GM19463 (cell line): ENCODE data around the gene TTC31.
A peak's percentile ranks its signal among the peaks of the same experiment; 100 is the strongest.

Experiments used
- ATAC-seq: cut with Tn5 transposase; IDR thresholded peaks from one replicate; pipeline ENCODE4 v1.9.1; 2021; ENCODE audit warnings: mild to moderate bottlenecking, moderate library complexity; ENCODE audit not compliant: unreplicated experiment

The TTC31 gene

DNA sequence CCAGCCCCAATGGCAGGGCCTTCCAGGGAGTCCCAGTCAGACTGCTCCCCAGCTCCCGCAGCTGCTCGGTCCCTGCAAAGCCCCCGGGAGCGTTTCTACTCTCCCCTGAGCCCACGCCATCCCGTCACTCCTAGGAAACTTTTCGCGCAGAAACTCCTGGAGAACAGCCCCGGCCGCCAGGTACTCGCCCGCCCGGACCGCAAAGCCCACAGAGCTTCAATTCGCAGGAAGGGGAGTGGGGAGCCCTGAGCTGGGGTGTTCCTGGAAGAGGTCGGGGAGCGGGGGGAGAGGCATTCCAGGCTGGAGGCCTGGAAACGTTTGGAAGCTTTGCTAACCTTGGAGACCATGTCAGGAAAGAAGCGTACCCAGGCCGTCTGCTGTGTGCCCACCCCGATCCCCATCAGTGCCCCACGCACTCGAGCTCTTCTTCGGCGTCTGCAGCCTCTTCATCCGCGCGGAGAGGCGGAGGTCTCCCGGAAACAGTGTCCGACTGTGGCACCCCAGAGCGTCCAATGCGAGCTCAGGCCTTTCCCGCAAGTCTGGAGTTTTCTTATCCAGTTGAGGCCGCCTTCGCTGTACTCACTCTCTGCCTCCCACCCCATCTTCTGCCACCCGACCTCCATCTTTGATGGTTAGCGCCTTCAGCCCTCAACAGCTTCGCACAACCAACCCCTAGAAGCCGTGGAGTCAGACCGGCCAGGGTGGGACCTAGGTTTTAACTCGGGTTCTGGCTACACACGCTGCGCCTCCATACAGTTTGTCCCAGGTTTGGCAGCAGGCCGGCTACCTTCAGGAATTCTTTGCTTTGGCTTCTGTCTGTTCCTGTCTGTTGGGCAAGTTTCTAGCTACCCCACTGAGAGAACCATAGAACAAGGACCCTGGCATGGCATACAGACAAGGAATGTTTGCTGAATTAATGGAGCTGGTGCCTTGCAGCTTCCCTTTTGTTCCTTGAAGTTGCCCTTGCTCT lies 20.9 kb downstream of the TTC31 start:
- no peak for ATAC-seq

DNA sequence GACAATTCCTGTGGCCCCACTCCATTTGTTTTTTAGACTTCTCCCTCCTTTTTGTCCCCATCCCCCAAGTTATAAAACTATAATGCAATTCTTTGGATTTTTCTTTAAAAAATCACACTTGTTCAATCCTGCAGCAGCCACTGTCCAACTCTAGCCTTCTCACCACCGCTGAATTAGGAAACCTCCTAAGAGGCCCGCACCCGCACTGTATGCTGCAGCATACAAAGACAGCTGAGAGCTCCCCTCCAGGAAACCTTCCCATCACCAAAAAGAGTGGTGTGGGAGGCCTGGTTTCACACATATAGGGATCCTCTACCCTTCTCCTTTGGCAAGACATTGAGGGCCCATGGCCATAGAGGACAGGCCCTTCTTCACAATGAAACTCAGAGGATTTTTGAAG lies 21.7 kb downstream of the TTC31 start:
- ATAC-seq, result no peak

- ATAC-seq, result no peak
Observed at GRCh38 chr2:74505448-74506246, 22.8 kb downstream of the TTC31 start.

GRCh38 chr2:74507145-74507925 lies 24.5 kb downstream of the TTC31 start, which contains the start of gene PCGF1:
PCGF1 (minus strand) TSS chr2:74507695; CDS start chr2:74507668, 27 bp downstream.
- ATAC-seq, result peak; percentile 81

DNA sequence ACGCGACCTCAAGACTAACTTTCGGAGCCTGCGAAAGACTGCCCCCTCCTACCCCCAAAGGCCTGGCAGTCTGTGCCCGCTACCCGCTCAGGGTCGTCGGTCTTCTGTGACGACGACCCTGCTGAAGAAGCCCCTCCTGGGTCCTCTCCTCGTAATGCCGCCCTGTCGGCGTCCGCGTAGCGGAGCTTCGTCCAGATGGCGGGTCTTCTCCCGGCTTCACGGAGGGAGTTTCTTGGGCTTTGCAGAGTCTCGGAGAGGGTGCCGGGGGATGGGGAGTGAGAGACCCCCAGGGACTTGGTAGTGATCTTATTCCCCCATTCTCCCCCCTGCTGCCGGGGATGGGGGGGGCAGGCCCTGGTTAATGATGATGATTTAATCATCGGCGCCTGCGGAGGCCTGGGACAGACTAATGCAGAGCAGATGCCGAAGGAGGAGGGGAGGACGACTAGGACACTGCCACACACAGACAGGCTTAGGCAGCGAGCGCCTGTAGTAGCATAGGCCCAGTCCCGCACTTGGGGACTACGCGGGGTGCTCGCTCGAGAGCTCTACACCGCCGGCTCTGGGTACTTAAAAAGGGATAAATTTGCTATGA lies 25.1 kb downstream of the TTC31 start:
- peak; percentile 1 for ATAC-seq

DNA sequence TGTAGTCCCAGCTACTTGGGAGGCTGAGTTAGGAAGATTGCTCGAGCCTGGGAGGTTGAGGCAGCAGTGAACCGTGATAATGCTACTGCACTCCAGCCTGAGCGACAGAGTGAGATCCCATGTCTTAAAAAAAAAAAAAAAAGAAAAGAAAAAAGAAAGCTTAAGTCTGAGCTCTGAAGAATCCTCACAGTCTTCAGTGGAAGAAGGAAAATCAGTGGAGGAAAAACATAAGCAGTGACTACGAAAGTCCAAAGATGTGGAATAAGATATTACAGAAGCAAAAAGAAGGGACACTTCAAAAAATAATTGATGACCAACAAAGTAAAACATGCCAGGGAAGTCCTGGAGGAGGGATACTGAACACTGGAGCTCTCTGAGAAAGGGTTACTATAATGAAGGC lies 27.4 kb downstream of the TTC31 start:
- no peak for ATAC-seq

DNA sequence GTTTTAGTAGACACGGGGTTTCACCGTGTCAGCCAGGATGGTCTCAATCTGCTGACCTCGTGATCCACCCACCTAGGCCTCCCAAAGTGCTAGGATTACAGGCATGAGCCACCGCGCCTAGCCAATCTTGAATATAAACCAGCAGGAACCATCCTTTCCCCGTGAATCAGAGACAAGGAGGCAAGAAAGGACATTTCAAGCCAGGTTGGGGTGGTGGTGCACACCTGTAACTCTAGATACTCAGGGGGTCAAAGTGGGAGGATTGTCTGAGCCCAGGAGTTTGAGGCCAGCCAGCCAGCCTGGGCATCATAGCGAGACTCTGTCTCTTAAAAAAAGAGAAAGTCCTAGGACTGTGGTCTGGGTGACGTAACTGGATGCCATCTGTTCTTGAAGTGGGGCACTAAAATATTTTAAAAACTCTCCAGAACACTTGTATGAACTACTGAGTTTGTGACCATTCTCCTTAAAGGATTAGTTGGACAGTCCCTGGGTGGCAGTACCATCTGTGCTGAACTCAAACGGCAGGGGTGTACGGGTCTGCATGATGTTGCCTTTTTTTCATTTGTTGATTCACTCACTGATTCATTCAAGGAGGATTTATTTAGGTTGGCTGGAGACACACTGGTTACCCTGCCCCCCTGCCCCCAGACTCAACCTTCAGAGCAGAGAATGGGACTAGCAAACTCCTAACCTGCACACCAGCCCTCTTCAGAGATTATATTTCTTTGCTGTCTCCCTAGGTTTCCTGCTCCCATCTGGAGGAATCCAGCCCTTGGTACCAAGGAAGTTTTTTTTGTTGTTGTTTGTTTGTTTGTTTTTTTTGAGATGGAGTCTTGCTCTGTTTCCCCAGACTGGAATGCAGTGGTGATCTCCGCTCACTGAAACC lies 28.5 kb downstream of the TTC31 start:
- no peak for ATAC-seq

GRCh38 chr2:74512744-74513604 lies 30.1 kb downstream of the TTC31 start:
- ATAC-seq, result no peak

GRCh38 chr2:74513605-74514367 lies 30.9 kb downstream of the TTC31 start:
- no peak for ATAC-seq

DNA sequence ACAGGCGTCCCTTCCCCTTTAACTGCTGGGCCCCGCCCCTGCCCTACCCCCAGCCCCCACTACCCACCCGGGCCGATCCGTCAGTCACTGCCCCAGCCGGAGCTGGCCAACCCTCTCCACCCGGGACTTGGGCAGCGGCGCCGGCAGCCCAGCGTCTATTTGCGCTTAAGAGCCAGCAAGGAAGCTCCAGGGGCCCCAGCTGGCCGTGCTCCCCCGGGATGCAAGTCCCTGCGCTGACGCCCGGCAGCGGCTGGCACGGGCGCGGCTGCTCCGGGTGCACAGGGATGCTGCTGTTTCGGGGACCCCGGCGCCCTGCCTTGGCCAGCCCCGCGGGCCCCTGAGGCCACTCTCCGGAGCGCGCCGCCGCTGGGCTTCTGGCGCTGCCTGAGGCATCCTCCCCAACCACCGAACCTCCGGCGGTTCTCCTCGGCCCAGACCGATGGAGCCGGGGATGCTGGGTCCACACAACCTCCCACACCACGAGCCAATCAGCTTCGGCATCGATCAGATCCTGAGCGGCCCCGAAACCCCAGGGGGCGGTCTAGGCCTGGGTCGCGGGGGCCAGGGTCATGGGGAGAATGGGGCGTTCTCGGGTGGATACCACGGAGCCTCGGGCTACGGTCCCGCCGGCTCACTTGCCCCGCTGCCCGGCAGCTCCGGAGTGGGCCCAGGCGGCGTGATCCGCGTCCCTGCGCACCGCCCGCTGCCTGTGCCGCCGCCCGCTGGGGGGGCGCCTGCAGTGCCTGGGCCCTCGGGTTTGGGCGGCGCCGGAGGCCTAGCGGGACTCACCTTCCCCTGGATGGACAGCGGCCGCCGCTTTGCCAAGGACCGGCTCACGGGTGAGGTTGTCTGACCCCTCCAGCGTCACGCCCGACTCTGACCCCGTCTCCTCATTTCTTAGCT lies 31.7 kb downstream of the TTC31 start, which contains the start of gene TLX2:
Gene TLX2 (plus strand): TSS at position 83 of the 903 bp plus-strand sequence. CDS start 357 bp downstream, at position 440.
- ATAC-seq, result no peak

DNA sequence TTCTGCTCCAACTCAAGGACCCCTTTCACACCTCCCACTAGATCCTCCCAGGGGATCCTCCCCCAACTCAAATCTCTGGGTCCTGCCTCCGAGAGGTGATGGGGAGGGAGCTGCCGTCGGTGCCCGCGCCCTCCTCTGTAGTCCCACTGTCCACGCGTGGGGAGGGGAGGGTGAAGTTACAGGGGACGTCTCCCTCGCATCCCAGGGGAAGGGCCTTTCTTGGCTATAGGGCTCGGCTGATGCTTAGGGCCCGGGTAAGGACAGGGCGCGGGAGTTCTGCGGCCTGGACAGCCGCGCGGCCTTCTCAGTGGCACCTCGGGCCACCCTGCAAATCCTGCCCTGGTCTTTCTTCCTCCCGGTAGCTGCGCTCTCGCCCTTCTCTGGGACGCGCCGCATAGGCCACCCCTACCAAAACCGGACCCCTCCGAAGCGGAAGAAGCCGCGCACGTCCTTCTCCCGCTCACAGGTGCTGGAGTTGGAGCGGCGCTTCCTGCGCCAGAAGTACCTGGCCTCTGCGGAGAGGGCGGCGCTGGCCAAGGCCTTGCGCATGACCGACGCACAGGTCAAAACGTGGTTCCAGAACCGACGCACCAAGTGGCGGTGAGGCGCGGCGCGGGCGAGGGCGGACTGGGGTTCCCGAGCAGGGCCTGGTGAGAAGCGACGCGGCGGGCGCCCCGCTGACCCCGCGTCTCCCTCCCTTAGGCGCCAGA lies 32.5 kb downstream of the TTC31 start:
- peak; percentile 16 for ATAC-seq

- peak; percentile 76 for ATAC-seq
Observed at GRCh38 chr2:74515981-74516633, 33.2 kb downstream of the TTC31 start.

DNA sequence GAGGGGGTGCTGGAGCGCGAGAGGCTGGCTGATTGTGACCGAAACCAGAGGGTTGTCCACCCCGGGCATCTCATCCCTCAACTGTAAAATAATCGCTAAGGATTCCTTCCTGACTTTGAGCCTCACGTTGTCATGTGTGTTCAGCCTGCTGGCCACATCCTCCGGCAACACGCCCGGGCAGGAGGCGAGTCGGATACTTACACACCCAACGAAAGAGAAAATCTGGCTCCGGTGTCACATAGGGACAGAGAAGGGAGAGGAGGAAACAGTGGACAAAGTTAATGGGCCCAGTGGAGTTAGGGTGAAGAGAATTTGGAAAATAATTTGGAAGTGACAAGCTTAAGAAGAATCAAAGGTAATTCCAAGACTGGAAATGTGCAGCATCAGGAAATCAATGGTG lies 33.8 kb downstream of the TTC31 start:
- no peak for ATAC-seq

- no peak for ATAC-seq
Observed at GRCh38 chr2:74522516-74522915, 39.6 kb downstream of the TTC31 start.

- ATAC-seq, result no peak
Observed at GRCh38 chr2:74524005-74524404, 41.1 kb downstream of the TTC31 start.
